ENCODE results near the gene OR52E4.

Gene OR52E4

DNA sequence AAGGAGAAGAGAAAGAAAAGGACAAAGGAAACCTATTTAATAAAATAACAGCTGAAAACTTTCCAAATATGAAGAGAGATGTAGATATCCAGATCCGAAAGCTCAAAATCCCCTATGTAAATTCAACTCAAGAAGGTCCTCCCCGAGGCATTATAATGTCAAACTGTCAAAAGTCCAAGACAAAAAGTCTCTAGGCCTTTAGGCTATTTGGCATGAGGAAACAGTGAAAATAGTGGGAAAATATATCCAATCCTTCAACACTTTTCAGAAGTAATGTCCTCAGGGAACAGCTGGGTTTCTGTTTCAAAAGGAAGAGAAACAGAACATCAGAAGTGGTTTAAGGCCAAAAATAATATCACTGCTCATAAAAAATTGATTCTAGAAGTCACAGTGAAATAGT is 1.9 kb upstream of the OR52E4 start:
- H3K9me3 ChIP-seq (replicated peaks in 1 of 11), result no peaks in the 10 kb centered on the region
- no peak overlapping the region for H3K27ac ChIP-seq
- H4K20me1 ChIP-seq, result no peaks in the 10 kb centered on the region
- H3K4me2 ChIP-seq, result no peak overlapping the region
- no peak for TF ChIP-seq Cebpa-rat (IDR thresholded peaks at IDR 0.05)
- H3K4me1 ChIP-seq, result no peaks in the 10 kb centered on the region
- no peak overlapping the region for H3K4me3 ChIP-seq
- no peak overlapping the region for H3K9ac ChIP-seq
- no peaks in the 10 kb centered on the region for H3K36me3 ChIP-seq
- no peaks in the 10 kb centered on the region for H3K27me3 ChIP-seq

- H3K27ac ChIP-seq, result no peak overlapping the region
- H3K4me2 ChIP-seq, result no peak overlapping the region
- H3K36me3 ChIP-seq, result no peaks in the 10 kb centered on the region
- no peaks in the 10 kb centered on the region for H3K9me3 ChIP-seq (replicated peaks in 1 of 11)
- no peak overlapping the region for H3K4me3 ChIP-seq
- no peak overlapping the region for H3K9ac ChIP-seq
- no peaks in the 10 kb centered on the region for H3K27me3 ChIP-seq
- no peaks in the 10 kb centered on the region for H4K20me1 ChIP-seq
- no peak for TF ChIP-seq Cebpa-rat (IDR thresholded peaks at IDR 0.05)
- no peaks in the 10 kb centered on the region for H3K4me1 ChIP-seq
Observed at GRCh38 chr11:5881756-5882155, 1.3 kb downstream of the OR52E4 start.

DNA sequence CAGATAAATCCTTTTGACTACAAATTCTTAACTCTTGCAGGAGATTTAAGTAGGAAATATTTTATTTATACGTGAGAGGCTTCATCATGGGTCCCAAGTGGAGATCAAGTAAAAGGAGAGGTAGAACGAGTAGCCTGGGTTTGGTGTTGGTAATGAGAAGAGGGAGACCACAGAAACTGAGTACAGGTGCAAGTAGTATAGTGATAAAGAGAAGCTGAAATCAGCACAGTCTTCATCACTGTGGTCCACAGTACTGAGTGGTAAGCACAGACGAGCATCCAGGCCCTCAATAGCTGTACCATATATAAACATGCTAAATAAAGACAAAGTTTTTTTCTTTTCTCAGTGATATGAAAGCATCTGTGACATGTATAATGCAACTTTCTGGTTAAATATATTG is 6.7 kb downstream of the OR52E4 start:
- no peak overlapping the region for H3K4me2 ChIP-seq
- no peaks in the 10 kb centered on the region for H3K9me3 ChIP-seq (replicated peaks in 1 of 11)
- no peaks in the 10 kb centered on the region for H3K4me1 ChIP-seq
- H3K4me3 ChIP-seq, result no peak overlapping the region
- H3K27me3 ChIP-seq, result no peaks in the 10 kb centered on the region
- H3K9ac ChIP-seq, result no peak overlapping the region
- no peaks in the 10 kb centered on the region for H3K36me3 ChIP-seq
- no peak overlapping the region for H3K27ac ChIP-seq
- no peaks in the 10 kb centered on the region for H4K20me1 ChIP-seq
- TF ChIP-seq Cebpa-rat (IDR thresholded peaks at IDR 0.05), result no peak

DNA sequence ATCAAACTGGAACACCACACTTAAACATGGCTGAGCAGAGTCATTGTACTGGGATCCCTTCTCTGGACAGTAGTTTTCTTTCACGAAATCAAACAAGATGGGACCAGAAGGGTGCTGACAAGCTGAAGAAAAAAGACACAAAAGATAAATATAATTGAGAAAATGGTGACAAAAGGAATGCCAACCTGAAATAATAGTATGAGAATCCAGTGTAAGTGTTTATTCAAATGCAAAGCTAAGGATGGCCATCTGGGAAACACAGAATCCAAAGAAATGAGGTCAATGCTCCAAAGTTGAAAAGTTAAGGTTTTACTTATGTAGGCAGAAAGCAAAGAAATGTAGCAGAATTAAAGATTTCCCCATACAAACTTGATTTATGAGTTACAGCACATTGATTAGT is 7.2 kb downstream of the OR52E4 start:
- no peak overlapping the region for H3K27ac ChIP-seq
- no peak overlapping the region for H3K9ac ChIP-seq
- H4K20me1 ChIP-seq, result no peaks in the 10 kb centered on the region
- no peaks in the 10 kb centered on the region for H3K36me3 ChIP-seq
- H3K4me2 ChIP-seq, result no peak overlapping the region
- no peak for TF ChIP-seq Cebpa-rat (IDR thresholded peaks at IDR 0.05)
- H3K27me3 ChIP-seq, result no peaks in the 10 kb centered on the region
- no peaks in the 10 kb centered on the region for H3K9me3 ChIP-seq (replicated peaks in 1 of 11)
- no peak overlapping the region for H3K4me3 ChIP-seq
- H3K4me1 ChIP-seq, result no peaks in the 10 kb centered on the region

GRCh38 chr11:5891216-5891800 is 10.9 kb downstream of the OR52E4 start:
- TF ChIP-seq Cebpa-rat (IDR thresholded peaks at IDR 0.05), result no peak
- Histone ChIP-seq H3K27me3 (no peaks in the 10 kb centered on the region), H3K9me3 (replicated peaks in 1 of 11) (no peaks in the 10 kb centered on the region)

GRCh38 chr11:5892908-5893307 is 12.5 kb downstream of the OR52E4 start, which contains the start of gene OR52E5:
TSS of gene OR52E5 (plus strand) at chr11:5893208. CDS start at chr11:5900777, 7,569 bp downstream.
- Histone ChIP-seq H3K36me3 (no peaks in the 10 kb centered on the region), H3K9me3 (replicated peaks in 1 of 11) (no peaks in the 10 kb centered on the region), H3K27me3 (no peaks in the 10 kb centered on the region), H3K9ac (no peak within 1 kb of the TSS), H4K20me1 (no peaks in the 10 kb centered on the region), H3K4me2 (no peak within 1 kb of the TSS), H3K4me3 (no peak within 1 kb of the TSS), H3K4me1 (no peaks in the 10 kb centered on the region), H3K27ac (no peak within 1 kb of the TSS)
- TF ChIP-seq Cebpa-rat (IDR thresholded peaks at IDR 0.05), result no peak

More at GRCh38 chr11:5891216-5891800, 10.9 kb downstream of the OR52E4 start:
- H3K4me1 ChIP-seq, result no peaks in the 10 kb centered on the region
- H4K20me1 ChIP-seq, result no peaks in the 10 kb centered on the region
- H3K4me2 ChIP-seq, result no peak overlapping the region
- H3K27ac ChIP-seq, result no peak overlapping the region
- H3K9ac ChIP-seq, result no peak overlapping the region
- no peaks in the 10 kb centered on the region for H3K36me3 ChIP-seq
- no peak overlapping the region for H3K4me3 ChIP-seq

DNA sequence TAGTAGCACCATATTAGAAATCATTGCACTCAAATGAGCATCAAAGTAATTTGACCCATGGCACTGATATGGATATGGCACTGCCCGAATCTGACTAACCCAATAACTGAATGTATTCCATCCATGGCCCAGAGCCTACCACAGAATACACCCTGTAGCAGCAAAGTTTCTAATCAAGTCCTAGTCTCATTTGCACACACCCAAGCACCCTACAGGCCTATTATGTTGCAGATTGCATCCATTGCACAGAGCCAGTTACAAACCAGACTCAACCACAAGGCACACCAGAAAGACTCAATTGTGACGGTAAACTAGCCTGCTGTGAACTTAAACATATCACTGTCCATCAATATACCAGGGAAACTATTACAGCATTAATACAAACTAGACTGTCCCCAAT is 19.1 kb downstream of the OR52E4 start:
- Histone ChIP-seq H3K36me3 (no peaks in the 10 kb centered on the region), H3K9me3 (replicated peaks in 1 of 11) (no peaks in the 10 kb centered on the region), H3K27ac (no peak overlapping the region), H3K9ac (no peak overlapping the region), H3K4me3 (no peak overlapping the region), H3K27me3 (no peaks in the 10 kb centered on the region), H3K4me2 (no peak overlapping the region), H3K4me1 (no peaks in the 10 kb centered on the region), H4K20me1 (no peaks in the 10 kb centered on the region)
- TF ChIP-seq Cebpa-rat (IDR thresholded peaks at IDR 0.05), result no peak

GRCh38 chr11:5910540-5910939 is 30.1 kb downstream of the OR52E4 start:
- no peak overlapping the region for H3K27ac ChIP-seq
- H3K4me2 ChIP-seq, result no peak overlapping the region
- no peaks in the 10 kb centered on the region for H3K27me3 ChIP-seq
- no peaks in the 10 kb centered on the region for H3K4me1 ChIP-seq
- peaks cover 0 to 9% (median 8%) of the 10 kb centered on the region in 11 experiments; a peak in 16 of 22 replicates for H3K9me3 ChIP-seq (replicated peaks in 1 of 11)
- H3K36me3 ChIP-seq, result no peaks in the 10 kb centered on the region
- no peak overlapping the region for H3K4me3 ChIP-seq
- no peak for TF ChIP-seq Cebpa-rat (IDR thresholded peaks at IDR 0.05)
- no peak overlapping the region for H3K9ac ChIP-seq
- no peaks in the 10 kb centered on the region for H4K20me1 ChIP-seq

- Histone ChIP-seq H3K27ac (0 out of 22 replicates have a peak overlapping the region, but pooled peaks of 1 of the 11 experiments have one; percentile 1), H3K9me3 (replicated peaks in 1 of 11) (peaks cover 0 to 7% (median under 1%) of the 10 kb centered on the region in 11 experiments; a peak in 5 of 22 replicates), H3K4me2 (no peak overlapping the region), H4K20me1 (no peaks in the 10 kb centered on the region), H3K4me3 (no peak overlapping the region), H3K4me1 (no peaks in the 10 kb centered on the region), H3K27me3 (no peaks in the 10 kb centered on the region), H3K36me3 (no peaks in the 10 kb centered on the region), H3K9ac (no peak overlapping the region)
- no peak for TF ChIP-seq Cebpa-rat (IDR thresholded peaks at IDR 0.05)
Observed at GRCh38 chr11:5922749-5923426, 42.5 kb downstream of the OR52E4 start.

DNA sequence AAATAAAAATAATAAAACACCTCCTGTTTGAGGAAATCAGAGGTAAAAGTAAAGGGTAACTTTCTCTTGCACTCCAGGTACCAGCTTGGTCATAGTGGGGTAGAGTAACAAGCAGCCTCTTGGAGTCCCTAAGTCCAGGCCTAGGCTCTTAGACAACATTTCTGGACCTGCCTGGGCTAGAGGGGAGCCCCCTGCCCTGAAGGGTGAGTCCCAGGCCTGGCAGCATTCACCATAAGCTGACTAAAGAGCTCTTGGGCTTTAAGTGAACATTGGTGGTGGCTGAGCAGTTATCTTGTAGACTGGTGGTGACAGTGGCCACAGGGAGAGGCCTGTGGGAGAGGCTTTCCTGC is 43.0 kb downstream of the OR52E4 start:
- TF ChIP-seq Cebpa-rat (IDR thresholded peaks at IDR 0.05), result no peak
- Histone ChIP-seq H3K27me3 (no peaks in the 10 kb centered on the region), H3K9me3 (replicated peaks in 1 of 11) (peaks cover 0 to 10% (median 6%) of the 10 kb centered on the region in 11 experiments; a peak in 11 of 22 replicates), H3K9ac (no peak overlapping the region), H3K4me1 (no peaks in the 10 kb centered on the region), H3K4me3 (no peak overlapping the region), H4K20me1 (no peaks in the 10 kb centered on the region), H3K4me2 (no peak overlapping the region), H3K36me3 (no peaks in the 10 kb centered on the region), H3K27ac (0 out of 22 replicates have a peak overlapping the region, but pooled peaks of 1 of the 11 experiments have one; percentile 1)
